ENCODE measurements around the gene TMEM94.

Gene TMEM94

GRCh38 chr17:75442168-75443103 is 14.0 kb upstream of the TMEM94 start:
- TF ChIP-seq ZNF280C (tag by site-specific recombination; IDR thresholded peaks at IDR 0.05): no peak
- TF ChIP-seq KLF9 (tag by site-specific recombination; IDR thresholded peaks at IDR 0.05; ENCODE audit: low read depth): no peak
- no peak for TF ChIP-seq ZNF785 (tag by site-specific recombination; IDR thresholded peaks at IDR 0.05)
- no peak for TF ChIP-seq ZNF280D (tag by site-specific recombination; IDR thresholded peaks at IDR 0.05)
- TF ChIP-seq OSR2 (tag by site-specific recombination; IDR thresholded peaks at IDR 0.05): 0 out of 2 replicates have a peak, but pooled peaks have one; percentile 14
- TF ChIP-seq GLIS1 (tag by site-specific recombination; IDR thresholded peaks at IDR 0.05): peak; percentile 33; the same call in 1 of the 2 replicates
- TF ChIP-seq ZNF266 (tag by site-specific recombination; IDR thresholded peaks at IDR 0.05; ENCODE audit: low read depth): no peak
- TF ChIP-seq ZNF202 (tag by site-specific recombination; IDR thresholded peaks at IDR 0.05; ENCODE audit: borderline replicate concordance): no peak
- Histone ChIP-seq H3K4me1 (ENCODE audit: control insufficient read depth, insufficient read depth, low read length) (no peaks in the 10 kb centered on the region), H3K9me3 (ENCODE audit: control insufficient read depth, insufficient read depth, low read depth, low read length) (no peaks in the 10 kb centered on the region), H3K27ac (ENCODE audit: extremely low read depth, low read depth, low read length) (no peak overlapping the region), H3K4me3 (ENCODE audit: low read depth, low read length) (no peak overlapping the region), H3K36me3 (ENCODE audit: control insufficient read depth in 2 of 2, insufficient read depth in 1 of 2, low read length in 2 of 2) (no peaks in the 10 kb centered on the region)
- ChIA-PET POLR2A (interaction anchor here (1.9 kb wide), 1 partner anchor 14 kb away, joined by 7 read pairs; the partner anchor contains the start of gene TMEM94), CTCF (interaction anchor here (1.0 to 1.9 kb wide), 2 partner anchors 17 to 33 kb away, joined by 3 to 4 read pairs; no protein-coding TSS in a partner anchor)

GRCh38 chr17:75445296-75445695 is 11.1 kb upstream of the TMEM94 start:
- Histone ChIP-seq H3K27ac (ENCODE audit: extremely low read depth, low read depth, low read length) (no peak overlapping the region), H3K36me3 (ENCODE audit: control insufficient read depth in 2 of 2, insufficient read depth in 1 of 2, low read length in 2 of 2) (no peaks in the 10 kb centered on the region), H3K9me3 (ENCODE audit: control insufficient read depth, insufficient read depth, low read depth, low read length) (no peaks in the 10 kb centered on the region), H3K4me3 (ENCODE audit: low read depth, low read length) (no peak overlapping the region), H3K4me1 (ENCODE audit: control insufficient read depth, insufficient read depth, low read length) (no peaks in the 10 kb centered on the region)
- no peak for TF ChIP-seq ZSCAN4 (tag by site-specific recombination; IDR thresholded peaks at IDR 0.05)
- TF ChIP-seq HOXA7 (CRISPR knock-in tag; IDR thresholded peaks at IDR 0.05; ENCODE audit: borderline replicate concordance): no peak
- TF ChIP-seq PATZ1 (tag by site-specific recombination; IDR thresholded peaks at IDR 0.05): no peak
- ChIA-PET POLR2A (interaction anchor here (0.7 to 1.1 kb wide), 2 partner anchors 11 to 640 kb away, joined by 3 to 4 read pairs; partner anchors contain the start of gene TMEM94), CTCF (no interaction called here)
